ENCODE data around the gene DRC7.
"Not testable (repeated sequence)": the region's sequence is repeated elsewhere in the genome, so short reads cannot be mapped to it uniquely, and the experiment has no call there.

Gene DRC7

DNA sequence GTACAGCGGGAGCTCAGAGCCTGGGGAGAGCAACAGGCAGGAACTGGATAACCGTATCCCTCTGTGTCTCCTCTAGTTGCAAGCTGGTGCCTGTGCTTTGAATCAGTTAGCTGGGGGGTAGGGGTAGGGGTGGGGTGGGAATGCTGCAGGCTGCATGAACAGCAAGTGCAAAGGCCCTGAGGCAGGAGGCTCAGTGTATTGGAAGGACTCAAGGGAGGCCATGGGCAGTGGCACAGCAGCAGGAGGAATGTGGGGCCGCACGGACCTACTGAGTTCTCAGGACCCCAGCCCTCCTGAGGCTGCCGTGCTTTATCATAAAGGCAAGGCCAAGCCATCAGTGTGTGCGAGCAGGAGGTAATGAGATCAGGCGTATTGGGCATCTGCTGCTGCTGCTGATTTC lies 44.2 kb downstream of the DRC7 start:
- no peak for DNase-seq

DNA sequence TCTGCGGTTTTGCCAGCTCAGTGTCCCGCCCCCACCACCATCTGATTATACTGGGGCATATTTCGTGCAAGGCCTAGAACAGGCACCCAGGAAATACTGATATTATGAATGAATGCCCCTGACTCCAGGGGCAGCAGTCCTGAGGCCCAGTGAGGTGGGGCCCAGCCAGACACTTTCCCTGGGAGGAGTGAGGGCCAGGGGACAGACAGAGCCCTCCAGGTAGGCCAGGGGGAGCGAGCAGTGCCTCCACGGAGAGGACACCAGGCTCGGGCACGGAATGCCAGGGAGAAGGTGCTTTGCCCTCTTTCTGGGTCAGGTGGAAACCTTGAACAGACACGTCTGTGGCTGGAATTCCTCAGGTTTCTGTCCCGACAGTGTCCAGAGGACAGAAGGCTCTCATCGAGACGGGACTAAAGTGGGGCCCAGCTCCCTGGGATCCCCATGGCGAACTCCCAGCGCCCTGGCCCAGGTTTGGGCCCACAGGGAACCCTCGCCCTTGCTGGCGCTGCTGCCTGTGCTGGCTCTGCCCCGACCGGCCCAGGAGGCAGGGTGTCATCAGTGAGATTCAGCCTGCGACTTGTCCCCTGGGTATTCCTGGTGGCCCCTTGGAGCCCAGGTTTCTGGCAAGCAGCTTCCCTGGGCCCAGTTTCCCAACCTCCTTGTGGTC lies 45.3 kb downstream of the DRC7 start:
- no peak for DNase-seq

DNA sequence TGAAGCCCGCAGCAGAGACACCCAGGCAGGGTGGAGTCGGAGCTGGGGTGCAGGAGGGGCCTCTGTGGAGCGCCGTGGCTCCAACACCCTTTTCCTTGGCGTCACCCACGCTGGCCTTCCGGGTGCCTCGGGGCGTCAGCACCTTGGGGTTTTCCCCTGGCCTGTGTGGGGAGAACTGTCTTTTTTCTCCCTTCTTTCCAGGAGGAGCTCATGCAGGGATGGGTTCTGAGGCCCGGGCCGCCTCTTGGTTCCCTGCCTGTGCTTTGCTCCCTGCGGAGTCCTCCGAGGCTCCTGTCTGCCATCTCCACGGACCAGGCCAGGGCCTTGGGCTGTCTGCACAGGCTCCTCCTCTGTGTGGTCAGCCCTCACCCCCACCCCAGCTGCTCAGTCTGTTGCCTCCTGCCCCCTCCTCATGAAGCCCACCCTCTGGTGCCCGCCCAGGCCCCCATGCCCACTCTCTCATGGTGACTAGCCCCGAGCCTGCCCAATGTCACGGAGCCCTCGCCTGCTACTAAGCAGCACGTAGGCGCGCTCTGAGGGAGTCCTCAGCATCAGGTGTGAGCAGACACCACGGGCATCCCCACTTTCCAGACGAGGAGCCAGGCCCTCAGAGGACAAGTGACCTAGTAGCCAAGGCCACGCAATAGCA lies 45.9 kb downstream of the DRC7 start:
- no peak for DNase-seq

DNA sequence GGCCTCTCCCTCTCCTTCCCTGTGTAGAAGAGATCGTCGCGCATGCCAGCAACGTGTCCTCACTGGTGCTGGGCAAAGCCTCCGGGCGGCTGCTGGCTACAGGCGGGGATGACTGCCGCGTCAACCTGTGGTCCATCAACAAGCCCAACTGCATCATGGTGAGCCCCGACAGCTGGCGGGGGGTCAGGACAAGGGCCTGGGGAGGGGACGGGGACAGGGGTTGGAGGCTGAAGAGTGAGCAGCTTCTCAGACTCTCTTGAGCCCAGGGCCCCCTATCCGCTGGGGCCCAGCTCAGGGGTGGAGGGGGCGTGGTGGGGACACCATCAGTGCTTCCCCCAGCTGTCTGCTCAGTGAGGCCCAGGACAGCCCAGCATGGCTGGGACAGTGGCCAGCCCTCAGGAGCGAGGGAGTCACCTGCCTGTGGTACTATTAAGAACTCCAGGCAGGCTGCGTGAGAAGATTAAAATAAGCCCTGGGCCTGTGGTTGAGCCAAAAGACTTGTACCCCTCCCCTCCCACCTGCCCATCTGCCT lies 47.1 kb downstream of the DRC7 start:
- DNase-seq = no peak

DNA sequence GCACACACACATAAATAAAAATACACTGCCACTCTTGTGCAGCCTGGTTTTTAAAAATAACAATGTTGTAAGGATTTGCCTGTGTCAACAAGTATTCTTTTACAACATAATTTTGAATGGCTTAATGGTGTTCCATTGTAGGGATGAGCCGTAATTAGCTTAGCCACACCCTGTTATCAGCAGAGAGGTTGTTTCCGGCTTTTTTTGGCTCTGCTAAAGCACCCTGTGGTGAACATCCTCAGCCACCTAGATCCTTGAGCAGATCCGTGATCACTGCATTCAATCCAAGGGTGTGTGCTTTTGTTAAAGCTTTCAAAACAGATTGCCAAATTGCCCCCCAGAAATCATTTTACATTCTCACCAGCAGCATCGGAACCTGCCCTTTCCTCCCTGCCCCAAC lies 47.9 kb downstream of the DRC7 start:
- no peak for DNase-seq

DNA sequence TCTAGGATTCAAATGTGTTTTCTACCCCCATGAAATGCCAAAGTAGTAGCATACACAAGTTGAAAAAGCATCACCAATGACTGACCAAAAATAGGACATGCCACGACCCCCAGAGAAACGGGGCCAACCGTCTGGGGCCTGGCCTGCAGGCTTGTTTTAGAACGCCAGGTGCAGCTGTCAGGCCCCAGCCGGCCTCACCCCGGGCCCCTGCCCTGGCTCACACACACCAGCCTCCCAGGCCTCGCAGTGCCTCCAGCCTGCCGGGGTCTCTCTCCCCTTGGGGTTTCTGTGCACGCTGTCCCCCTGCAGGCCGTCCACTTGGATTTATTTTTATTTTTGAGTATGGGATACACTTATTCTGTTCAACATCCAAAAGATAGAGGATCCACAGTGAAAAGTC lies 48.9 kb downstream of the DRC7 start:
- no peak for DNase-seq

DNA sequence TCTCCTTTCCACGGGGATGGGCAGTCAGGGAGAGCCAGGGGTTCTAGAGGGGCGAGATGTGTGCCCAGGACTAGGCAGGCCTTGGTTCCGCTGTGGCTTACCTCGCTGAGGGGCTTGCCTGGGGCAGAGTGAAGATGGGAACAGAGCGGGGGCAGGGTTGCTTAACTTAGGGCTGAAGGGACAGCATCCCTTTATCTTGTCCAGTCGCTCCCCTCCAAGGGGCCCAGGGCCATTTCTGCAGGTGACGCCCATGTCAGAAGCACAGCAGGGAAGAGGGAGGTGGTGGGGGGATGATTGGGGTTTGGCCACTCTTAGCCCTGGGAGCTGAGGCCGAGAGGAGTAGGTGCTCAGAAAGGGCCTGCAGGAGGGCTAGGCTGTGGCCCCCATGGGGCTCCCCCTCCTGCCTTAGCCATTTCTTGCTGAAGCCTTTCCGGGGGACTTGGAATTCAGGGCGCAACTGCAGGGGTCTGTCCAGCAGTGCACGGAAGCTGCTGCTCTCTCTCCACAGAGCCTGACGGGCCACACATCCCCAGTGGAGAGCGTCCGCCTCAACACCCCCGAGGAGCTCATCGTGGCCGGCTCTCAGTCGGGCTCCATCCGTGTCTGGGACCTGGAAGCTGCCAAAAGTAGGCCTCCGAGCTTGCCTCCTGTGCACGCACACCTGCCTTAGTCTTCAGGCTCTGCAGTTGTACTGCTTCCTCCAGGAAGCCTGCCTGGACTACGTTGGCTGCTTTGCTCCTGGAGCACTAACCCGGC lies 49.5 kb downstream of the DRC7 start:
- DNase-seq = no peak

DNA sequence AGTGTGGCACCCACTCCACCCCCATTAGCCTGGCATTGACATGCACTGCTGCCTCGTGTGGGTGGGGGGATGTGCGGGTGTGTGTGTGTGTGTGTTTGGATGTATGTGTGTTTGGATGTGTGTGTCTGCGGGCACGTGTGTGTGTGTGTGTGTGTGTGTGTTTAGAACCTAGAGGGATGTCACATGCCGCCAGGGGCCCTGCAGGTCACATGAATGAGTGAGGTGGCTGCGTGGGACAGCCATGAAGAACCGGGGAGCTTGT lies 50.0 kb downstream of the DRC7 start:
- DNase-seq = no peak

DNA sequence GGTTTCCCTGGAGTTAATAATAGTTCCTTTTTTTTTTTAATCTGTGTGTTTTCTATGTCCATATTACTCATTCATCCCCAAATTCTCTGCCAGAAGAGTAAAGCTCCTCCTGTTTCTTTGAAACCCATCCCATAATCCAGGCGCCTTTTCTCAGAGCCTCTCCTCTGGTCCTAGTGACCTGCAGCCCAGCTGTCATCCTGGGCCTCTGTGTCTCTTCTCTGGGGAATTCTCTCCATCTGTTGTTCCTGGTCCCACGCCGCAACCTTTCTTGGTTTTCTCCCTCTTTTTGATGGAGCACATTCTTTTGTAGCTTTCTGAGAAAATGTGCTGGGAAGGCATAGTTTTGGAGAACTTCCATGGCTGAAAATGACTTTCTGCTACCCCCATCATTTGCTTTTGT lies 51.2 kb downstream of the DRC7 start:
- no peak for DNase-seq

DNA sequence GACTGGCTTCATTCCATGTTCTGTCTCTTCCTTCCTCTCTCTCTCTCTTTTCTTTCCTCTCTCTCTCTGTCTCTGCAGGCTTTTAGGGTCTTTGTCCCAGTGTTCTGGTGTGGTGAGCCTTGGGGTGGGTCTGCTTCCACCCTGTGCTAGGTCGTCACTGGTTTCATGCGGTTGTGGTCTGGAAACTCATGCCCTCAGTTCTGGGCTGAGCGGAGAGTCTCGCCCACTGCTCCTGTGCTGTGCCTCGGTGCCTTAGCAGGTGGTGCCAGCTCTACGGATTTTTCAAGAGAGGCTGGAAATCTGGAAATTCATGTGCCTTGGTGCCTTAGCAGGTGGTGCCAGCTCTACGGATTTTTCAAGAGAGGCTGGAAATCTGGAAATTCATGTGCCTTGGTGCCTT lies 51.7 kb downstream of the DRC7 start:
- DNase-seq = not testable (repeated sequence)

DNA sequence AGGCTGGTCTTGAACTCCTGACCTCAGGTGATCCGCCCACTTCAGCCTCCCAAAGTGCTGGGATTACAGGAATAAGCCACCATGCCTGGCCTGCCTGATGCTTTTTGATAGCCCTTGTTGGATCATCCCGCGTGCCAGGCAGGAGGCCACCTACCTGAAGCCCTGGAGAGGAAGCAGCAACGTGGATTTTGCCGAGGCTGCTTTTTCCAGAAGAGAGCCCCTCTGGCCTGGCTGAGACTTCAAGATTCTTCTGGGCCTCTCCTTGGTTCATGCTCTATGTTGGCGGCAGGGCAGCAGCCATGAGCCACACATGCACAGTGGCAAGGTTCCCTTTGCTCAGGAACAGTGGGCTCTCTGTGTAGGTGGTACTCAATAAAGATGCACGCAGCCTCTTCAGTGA lies 52.5 kb downstream of the DRC7 start:
- no peak for DNase-seq

DNA sequence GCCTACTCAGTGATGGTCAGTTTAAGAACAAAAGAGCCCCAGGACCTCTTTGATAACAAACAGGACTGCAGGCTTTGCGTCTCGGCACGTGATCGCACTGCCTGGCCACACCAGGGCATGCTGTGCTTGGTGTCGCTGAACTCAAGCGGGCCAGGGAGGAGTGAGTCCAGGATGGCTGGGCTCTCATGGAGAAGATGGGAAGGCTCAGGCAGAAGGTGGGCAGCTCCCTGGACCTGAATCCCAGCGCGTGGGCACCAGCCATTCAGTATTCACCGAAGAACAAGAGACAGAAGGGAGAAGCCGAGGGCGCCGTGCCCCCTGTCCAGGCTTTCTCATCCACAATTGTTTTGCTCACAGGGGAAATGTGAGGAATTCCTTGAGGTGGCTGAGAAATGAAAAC lies 52.9 kb downstream of the DRC7 start:
- no peak for DNase-seq

DNA sequence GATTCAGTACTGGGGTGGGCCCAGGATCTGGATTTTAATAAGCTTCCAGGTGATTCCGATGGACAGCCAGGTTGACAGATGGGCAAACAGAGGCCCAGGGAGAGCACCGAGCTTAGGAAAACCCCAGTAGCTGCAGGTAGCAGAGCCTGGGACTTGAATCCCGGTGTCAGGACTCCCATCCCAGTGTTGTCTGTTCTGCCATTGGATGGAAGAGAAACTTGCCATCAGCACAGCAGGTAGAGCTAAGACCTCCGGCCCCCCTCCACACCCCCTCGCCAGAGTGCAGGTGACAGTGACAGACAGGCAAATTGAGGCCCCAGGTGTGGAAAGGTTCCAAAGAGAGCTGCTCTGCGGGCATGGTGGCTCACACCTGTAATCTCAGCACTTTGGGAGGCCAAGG lies 53.4 kb downstream of the DRC7 start:
- DNase-seq = no peak

DNA sequence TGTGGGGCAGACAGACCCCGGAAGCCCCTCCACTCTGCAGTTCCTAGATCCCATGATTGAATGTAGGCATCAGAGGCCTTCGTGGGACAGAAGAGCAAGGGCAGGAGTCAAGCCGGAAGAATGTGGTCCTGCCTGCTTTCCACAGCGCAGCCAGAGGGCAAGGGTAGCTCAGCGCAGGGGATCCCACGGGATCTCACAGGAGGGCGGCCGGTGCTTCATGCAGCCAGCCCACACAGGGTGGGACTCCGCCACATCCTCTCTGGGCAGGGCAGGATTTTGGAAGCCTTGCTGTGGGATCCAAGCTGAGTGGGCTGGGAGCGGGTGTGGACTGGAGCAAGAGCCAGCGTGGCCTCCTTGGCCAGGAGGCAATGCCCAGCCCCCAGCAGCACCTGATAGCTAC lies 54.0 kb downstream of the DRC7 start:
- DNase-seq = no peak

DNA sequence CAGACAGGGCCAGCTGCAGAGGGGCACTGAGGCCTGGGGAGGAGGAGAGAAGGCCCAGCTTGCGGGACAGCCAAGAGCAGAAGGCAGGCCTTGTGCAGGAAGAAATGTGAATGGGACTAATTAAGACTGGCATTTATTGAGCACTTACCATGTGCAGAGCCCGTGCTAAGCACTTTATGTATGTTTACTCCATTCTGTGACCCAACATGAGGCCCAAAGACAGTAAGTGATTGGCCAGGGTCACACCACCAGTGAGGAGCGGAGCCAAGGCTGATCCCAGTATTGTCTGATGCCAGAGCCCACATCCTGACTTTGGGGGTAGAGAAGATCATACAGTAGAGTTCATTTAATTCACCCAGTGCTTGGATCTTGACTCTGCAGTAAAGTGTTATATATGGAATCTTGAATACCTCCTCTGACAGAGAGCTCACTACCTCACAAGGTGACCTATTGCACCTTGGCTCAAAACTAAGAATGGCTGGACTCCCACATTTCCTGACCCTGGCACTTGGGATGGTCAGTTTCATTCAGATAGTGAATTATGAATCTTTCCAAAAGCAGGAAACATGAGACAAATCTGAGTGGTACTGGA lies 54.6 kb downstream of the DRC7 start:
- DNase-seq = no peak

DNA sequence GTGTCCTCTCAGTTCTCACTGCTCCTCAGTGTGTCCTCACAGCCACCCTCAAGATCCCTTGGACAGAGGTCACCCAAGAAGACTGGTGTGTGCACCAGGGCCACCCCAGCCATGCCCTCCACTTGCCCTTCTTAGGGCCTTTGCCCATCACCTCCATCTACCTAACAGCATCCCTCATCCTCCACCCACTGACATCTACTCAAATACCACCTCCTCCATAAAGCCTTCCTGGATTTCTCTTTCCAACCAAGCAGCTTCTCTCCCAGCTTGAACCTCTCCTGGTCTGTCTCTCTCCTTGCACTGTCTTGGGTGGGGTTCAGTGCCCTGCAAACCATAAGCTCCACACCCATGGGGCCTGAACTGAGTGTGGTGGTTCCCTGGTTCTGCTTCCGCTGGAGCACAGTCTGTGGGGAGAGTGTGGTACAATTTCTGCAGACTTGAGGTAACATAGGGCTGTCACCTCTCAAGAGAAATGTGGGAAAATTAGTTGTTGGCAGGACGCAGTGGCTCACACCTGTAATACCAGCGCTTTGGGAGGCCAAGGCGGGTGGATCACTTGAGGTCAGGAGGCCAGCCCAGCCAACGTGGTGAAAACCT lies 55.3 kb downstream of the DRC7 start:
- DNase-seq = no peak

DNA sequence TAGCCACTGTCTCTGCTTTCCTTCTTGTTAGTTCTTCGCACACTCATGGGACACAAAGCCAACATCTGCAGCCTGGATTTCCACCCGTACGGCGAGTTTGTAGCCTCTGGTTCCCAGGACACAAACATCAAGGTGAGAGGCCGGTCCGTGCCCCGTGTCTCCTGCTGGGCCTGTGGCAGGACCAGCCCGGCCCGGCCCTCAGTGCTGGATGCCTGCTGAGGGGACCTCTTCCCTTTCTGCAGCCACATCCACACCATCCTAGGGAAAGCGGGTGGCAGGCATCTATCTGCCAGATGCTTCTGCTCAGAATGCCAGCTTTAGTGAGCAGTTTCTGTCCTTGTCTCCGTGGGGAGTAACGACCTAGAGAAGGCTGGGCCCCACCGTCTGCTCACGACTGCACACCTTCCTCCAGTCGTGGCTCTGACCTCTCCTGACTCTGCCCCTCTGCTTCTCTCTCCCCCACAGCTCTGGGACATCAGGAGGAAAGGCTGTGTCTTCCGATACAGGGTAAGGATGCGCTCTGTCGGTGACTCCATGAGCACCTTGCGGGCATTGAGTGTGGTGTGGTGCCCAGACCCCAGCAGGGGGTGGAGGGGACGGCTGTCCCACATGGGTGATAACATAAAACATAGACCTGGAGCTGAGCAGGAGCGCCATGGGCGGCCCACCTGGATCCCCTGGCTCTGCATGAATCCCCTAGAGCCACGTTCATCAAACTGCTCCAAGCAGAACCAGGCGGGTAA lies 56.4 kb downstream of the DRC7 start:
- no peak for DNase-seq

DNA sequence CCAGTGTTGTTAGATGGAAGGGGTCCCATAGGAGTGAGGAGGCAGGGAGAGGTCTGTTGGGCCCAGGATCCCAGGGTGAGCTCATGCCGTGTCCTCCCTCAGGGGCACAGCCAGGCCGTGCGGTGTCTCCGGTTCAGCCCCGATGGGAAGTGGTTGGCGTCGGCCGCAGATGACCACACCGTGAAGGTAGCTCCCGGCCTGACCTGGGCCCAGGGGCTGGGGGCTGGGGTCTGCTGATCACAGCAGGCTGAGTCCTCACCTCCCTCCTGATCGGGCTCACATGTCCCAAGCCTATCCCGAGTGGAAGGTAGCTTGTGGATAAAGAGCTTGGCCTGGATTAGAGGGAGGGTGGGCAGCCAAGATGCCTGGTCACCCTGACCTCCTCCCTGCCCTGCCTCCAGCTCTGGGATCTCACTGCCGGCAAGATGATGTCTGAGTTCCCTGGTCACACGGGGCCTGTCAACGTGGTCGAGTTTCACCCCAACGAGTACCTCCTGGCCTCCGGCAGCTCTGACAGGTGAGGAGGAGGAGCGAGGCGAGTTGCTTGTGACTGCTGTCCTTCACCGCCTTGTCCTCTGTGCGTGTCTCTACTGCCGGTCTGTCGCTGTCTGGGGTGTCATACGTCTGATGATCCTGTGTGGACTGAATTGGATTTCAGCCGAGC lies 57.1 kb downstream of the DRC7 start:
- DNase-seq = no peak

DNA sequence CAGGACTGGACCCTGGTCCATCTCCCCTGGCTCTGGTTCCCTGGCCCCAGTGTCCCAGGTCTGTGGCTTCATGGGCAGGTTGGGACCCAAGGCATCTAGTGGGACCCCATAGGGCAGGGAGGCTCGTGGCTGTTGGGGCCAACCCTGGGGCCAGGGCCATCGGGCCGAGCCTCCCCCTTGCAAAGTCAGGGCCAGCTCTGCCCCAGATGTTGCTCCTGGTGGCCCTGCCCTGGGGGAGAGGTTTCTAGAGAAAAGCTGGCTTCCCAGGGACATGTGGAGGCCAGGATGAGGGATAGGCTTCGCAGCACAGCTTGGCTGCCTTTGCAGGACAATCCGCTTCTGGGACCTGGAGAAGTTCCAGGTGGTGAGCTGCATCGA lies 57.6 kb downstream of the DRC7 start:
- DNase-seq = no peak

DNA sequence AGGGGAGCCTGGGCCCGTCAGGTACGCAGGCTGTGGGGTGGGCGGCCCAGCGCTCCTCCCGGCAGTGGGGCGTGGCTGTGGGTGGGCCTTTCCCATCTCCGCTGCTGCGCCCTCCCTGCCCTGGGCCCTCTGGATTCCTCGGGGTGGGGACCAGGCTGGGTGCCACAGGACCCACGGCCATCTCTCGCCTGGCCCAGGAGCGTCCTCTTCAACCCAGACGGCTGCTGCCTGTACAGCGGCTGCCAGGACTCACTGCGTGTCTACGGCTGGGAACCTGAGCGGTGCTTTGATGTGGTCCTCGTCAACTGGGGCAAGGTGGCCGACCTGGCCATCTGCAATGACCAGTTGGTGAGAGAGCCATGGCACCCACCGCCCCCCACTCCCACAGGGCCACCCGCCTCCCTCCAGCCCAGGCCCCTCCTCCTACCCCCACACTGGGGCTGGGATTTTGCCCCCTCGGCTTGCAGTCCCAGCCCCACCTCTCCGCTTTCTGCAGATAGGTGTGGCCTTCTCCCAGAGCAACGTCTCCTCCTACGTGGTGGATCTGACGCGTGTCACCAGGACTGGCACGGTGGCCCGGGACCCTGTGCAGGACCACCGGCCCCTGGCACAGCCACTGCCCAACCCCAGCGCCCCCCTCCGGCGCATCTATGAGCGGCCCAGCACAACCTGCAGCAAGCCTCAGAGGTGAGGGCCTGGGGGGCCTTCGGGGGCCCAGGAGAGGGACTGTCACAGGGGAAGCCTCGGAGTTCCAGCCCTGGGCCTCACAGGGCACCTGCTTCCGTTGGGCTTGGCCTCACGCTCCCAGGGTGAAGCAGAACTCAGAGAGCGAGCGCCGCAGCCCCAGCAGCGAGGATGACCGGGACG lies 58.2 kb downstream of the DRC7 start:
- no peak for DNase-seq
